Kidney tubule cell (primary cell): ENCODE data around the gene PVALB.
"Not testable (repeated sequence)": the region's sequence is repeated elsewhere in the genome, so short reads cannot be mapped to it uniquely, and the experiment has no call there.

Source experiments
- DNase-seq: peaks from one replicate; pipeline ENCODE4 v3.0.0-alpha.2; 2018; ENCODE audit warnings: low spot score

PVALB gene

DNA sequence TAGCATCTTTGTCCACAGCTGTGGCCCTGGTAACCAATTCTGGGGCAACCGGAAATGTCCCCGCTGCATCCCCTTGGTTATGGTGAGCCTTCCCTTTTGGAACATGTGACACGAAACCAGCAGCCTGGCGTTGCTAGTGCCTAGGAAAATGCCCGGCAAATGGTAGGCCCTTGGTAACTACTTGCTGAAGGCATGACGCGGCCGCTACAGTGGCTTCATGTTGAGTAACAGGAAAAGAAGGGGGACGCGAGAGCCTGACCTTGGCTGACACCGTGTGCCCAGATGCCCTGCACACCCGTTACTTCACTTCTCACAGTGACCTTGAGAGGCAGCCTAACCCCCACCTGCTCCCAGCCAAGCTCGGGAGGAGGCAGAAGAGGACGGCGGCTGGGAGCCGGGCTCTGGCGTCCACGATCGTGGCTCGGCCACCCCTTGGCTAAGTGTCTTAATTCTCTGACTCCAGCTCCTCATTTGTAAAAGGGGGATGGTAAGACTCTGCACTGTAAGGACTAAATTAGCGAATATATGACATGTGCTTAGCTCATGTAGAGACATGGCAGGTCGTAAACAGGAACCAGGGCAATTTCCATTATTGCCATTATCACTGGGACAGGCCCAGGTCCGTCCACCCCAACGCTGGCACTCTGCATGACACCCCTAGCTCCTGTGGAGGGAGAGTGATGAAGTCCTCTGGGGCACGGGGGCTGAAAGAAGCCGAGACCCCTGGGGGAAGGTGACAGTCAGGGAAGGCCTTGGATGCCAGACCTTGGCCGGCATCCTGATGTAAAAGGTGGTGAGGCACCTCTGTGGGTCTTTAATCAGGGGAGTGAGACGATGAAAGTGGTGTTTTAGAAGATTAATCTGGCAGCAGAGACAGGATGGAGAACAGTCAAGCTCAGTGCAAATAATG lies 59.8 kb downstream of the PVALB start:
- no peak for DNase-seq

- DNase-seq = no peak
These were observed 60.8 kb downstream of the PVALB start for GRCh38 chr22:36756031-36756430.

- DNase-seq = no peak
These were observed 61.5 kb downstream of the PVALB start for GRCh38 chr22:36755316-36755715.

DNA sequence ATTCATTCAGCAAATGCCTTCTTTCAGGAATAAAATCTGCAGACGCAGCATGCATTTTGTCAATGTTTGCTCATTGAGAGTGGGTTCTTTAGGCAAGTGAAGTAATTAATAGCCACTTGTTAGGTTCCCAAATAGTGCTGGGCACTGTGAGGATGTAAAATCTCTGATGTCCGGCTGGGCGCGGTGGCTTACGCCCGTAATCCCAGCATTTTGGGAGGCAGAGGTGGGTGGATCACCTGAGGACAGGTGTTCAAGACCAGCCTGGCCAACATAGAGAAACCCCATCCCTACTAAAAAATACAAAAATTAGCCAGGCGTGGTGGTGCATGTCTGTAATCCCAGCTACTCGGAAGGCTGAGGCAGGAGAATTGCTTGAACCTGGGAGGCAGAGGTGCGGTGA lies 62.0 kb downstream of the PVALB start:
- not testable (repeated sequence) for DNase-seq

- no peak for DNase-seq
These were observed 62.9 kb downstream of the PVALB start for GRCh38 chr22:36753916-36754315.

DNA sequence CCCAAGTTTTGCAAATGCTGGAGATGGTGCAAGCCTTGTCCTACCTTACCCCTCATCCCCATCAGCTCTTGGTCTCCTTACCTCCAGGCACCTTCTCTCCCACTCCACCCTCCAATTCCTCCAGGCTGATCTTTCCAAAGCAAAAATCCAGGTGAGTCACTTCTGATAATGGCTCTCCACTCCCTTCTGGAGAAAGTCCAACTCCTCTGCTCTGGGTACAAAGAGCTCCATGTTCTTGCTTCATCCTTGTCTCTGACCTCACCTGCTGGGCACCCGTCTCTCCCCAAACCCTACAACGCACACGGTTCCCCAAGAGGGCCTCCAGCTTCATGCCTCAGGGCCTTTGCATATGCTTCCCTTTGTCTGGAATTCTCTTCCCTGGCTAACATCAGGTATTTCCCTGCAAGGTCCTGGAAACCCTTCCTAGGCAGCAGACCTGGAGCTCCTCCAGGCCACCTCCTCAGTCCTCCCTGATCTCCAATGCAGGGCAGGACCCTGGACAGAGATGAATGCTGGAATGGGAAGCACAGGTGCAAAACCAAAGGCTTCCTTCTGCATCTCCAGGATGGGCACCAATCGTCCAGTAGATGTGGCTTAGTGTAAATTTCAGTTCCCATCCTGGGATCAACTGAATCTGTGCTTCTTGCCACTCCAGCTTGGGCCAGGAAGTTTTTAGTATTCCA lies 63.6 kb downstream of the PVALB start:
- DNase-seq = no peak
